ENCODE data around the gene KRT3.

- TF ChIP-seq CTCF (IDR thresholded peaks at IDR 0.05) (no peak), ZNF512 (CRISPR knock-in tag; IDR thresholded peaks at IDR 0.05; ENCODE audit: borderline replicate concordance) (no peak), SMAD4 (CRISPR knock-in tag; IDR thresholded peaks at IDR 0.05) (no peak), ATF1 (CRISPR knock-in tag; IDR thresholded peaks at IDR 0.05) (no peak), SP1 (CRISPR knock-in tag; conservative IDR thresholded peaks at IDR 0.05) (no peak), TEAD4 (CRISPR knock-in tag; IDR thresholded peaks at IDR 0.05) (no peak), ELF4 (CRISPR knock-in tag; IDR thresholded peaks at IDR 0.05; ENCODE audit: low read depth) (no peak), KAT7 (CRISPR knock-in tag; IDR thresholded peaks at IDR 0.05; ENCODE audit: borderline replicate concordance) (no peak)
- TF ChIP-seq, protein P1, sequence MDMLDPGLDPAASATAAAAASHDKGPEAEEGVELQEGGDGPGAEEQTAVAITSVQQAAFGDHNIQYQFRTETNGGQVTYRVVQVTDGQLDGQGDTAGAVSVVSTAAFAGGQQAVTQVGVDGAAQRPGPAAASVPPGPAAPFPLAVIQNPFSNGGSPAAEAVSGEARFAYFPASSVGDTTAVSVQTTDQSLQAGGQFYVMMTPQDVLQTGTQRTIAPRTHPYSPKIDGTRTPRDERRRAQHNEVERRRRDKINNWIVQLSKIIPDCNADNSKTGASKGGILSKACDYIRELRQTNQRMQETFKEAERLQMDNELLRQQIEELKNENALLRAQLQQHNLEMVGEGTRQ (CRISPR knock-in tag; IDR thresholded peaks at IDR 0.05) = no peak
- TF ChIP-seq, protein P2, sequence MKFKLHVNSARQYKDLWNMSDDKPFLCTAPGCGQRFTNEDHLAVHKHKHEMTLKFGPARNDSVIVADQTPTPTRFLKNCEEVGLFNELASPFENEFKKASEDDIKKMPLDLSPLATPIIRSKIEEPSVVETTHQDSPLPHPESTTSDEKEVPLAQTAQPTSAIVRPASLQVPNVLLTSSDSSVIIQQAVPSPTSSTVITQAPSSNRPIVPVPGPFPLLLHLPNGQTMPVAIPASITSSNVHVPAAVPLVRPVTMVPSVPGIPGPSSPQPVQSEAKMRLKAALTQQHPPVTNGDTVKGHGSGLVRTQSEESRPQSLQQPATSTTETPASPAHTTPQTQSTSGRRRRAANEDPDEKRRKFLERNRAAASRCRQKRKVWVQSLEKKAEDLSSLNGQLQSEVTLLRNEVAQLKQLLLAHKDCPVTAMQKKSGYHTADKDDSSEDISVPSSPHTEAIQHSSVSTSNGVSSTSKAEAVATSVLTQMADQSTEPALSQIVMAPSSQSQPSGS (CRISPR knock-in tag; IDR thresholded peaks at IDR 0.05; ENCODE audit: borderline replicate concordance, low read depth) = no peak
Measured at GRCh38 chr12:52791271-52792184, 4.4 kb downstream of the KRT3 start.

All from WTC11 (cell line).